ENCODE results near the gene MOB3B. TPM values are rescaled to one million over a fixed set of nuclear protein-coding genes. Genes with fewer than 3 reads are reported as not detected.

MOB3B gene
- total RNA-seq, 1 donor from 2014 or later = 3.8 TPM

DNA sequence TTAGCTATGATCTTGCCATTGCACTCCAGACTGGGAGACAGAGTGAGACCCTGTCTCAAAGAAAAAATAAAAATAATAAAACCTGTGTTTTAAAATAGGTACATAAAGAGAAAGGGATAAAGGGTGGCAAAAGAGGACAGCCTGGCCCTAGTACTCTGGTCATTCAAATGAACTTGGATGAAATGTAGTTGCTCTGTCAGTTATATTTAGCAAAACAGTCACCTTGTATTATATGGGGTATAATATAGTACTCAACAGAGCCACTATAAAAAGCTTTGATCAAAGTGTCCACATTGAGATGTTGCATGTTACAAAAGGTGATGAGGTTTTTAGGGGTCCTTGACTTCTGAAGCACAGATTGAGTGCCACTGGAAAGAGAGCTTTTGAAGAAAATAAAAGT lies 171.6 kb downstream of the MOB3B start:
- Mint-ChIP-seq H3K9me3 (ENCODE audit: low read depth) (no peaks in the 10 kb centered on the region), H3K4me3 (ENCODE audit: unreplicated experiment) (no peak overlapping the region), H3K27ac (ENCODE audit: unreplicated experiment) (no peak overlapping the region), H3K27me3 (ENCODE audit: low read depth) (no peaks in the 10 kb centered on the region), H3K36me3 (ENCODE audit: low read depth) (peaks cover 2% of the 10 kb centered on the region), H3K4me1 (ENCODE audit: low read depth) (peaks cover 40% of the 10 kb centered on the region)
- no peak for DNase-seq (ENCODE audit: low spot score)
- TF ChIP-seq, protein P1, sequence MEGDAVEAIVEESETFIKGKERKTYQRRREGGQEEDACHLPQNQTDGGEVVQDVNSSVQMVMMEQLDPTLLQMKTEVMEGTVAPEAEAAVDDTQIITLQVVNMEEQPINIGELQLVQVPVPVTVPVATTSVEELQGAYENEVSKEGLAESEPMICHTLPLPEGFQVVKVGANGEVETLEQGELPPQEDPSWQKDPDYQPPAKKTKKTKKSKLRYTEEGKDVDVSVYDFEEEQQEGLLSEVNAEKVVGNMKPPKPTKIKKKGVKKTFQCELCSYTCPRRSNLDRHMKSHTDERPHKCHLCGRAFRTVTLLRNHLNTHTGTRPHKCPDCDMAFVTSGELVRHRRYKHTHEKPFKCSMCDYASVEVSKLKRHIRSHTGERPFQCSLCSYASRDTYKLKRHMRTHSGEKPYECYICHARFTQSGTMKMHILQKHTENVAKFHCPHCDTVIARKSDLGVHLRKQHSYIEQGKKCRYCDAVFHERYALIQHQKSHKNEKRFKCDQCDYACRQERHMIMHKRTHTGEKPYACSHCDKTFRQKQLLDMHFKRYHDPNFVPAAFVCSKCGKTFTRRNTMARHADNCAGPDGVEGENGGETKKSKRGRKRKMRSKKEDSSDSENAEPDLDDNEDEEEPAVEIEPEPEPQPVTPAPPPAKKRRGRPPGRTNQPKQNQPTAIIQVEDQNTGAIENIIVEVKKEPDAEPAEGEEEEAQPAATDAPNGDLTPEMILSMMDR (IDR thresholded peaks at IDR 0.05) = no peak

DNA sequence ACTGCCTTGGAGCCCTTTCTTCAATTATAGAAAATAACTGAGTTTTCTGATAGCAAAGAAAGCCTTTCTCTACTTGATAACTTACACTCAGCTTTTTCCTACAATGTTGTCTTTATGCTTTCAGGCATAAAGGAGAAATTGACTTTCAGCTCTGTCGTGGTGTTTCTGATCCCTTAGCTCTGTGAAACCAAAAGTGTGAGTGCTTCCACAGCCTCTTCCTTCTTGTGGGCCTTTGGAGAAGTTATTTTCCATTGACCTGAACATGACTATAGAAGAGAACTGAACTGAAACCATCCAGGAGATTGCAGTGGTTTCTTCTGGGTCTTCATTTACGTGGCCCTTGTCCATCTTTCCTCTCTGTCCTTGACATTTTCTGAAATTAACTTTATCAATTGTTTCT lies 173.2 kb downstream of the MOB3B start:
- TF ChIP-seq, protein P1 (IDR thresholded peaks at IDR 0.05) = no peak
- Mint-ChIP-seq H3K27me3 (ENCODE audit: low read depth) (no peaks in the 10 kb centered on the region), H3K27ac (ENCODE audit: unreplicated experiment) (peak overlapping the region; percentile 51), H3K9me3 (ENCODE audit: low read depth) (no peaks in the 10 kb centered on the region), H3K4me3 (ENCODE audit: unreplicated experiment) (no peak overlapping the region), H3K36me3 (ENCODE audit: low read depth) (peaks cover 2% of the 10 kb centered on the region), H3K4me1 (ENCODE audit: low read depth) (peaks cover 39% of the 10 kb centered on the region)
- no peak for DNase-seq (ENCODE audit: low spot score)

DNA sequence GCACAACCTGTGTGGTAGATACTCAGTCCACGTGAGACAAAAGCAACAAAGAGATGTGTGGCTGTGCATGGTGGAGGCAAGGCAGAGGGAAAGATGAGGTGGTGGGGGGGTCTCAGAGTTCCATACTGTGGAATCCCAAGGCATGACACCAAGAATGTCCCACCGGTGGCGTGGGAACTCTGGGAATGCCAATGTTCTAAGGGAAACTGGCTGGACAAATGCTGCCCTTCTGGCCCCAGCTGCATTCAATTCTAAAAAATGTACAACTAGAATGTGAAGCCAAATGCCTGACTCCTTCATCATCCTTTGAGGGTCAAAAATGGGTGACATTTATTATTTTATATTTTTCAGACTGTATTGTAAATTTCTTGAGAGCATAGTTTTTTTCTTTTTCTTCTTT lies 174.4 kb downstream of the MOB3B start:
- Mint-ChIP-seq H3K36me3 (ENCODE audit: low read depth) (peaks cover 2% of the 10 kb centered on the region), H3K27ac (ENCODE audit: unreplicated experiment) (peak overlapping the region; percentile 87), H3K27me3 (ENCODE audit: low read depth) (no peaks in the 10 kb centered on the region), H3K4me1 (ENCODE audit: low read depth) (peaks cover 42% of the 10 kb centered on the region), H3K4me3 (ENCODE audit: unreplicated experiment) (no peak overlapping the region), H3K9me3 (ENCODE audit: low read depth) (no peaks in the 10 kb centered on the region)
- TF ChIP-seq, protein P1 (IDR thresholded peaks at IDR 0.05) = no peak
- DNase-seq (ENCODE audit: low spot score) = no peak

DNA sequence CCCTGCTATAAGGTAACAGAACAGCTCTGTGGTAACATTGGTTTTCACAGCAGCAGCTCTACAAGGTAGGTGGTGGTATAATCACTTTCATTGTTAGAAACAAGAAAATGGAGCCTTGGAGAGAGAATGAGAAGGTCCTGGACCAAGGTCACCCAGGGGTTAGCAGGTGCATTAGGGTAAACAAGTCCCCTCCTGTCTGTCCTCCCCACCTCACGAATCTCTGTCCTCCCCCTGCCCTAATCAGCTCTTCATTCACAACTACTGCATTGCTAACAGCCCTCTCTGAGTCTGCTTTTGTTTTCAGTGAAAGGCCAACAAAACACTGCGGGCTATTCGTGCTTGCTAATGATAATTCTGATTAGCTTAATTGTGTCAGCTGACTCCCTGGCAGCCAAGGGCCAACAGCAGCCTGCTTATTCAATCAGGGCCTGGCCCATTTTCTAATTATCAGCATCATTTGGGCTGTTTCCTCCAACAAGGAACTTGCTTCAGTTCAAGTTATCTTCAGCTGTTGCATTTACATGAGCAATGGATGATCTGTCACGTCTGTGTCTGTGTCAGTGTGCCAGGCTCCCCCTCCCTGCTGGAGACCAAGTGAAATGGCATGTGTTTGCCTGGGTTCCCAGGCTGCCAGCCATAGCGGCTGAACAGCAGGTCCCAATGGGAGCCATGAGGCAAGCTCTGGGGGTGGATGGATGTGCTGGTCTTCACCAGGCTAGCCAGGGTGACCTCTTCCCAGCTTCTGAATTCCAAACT lies 176.0 kb downstream of the MOB3B start:
- no peak for DNase-seq (ENCODE audit: low spot score)
- Mint-ChIP-seq H3K27ac (ENCODE audit: unreplicated experiment) (peak overlapping the region; percentile 87), H3K4me1 (ENCODE audit: low read depth) (peaks cover 52% of the 10 kb centered on the region), H3K9me3 (ENCODE audit: low read depth) (no peaks in the 10 kb centered on the region), H3K27me3 (ENCODE audit: low read depth) (no peaks in the 10 kb centered on the region), H3K36me3 (ENCODE audit: low read depth) (peaks cover under 1% of the 10 kb centered on the region), H3K4me3 (ENCODE audit: unreplicated experiment) (no peak overlapping the region)
- TF ChIP-seq, protein P1 (IDR thresholded peaks at IDR 0.05) = peak; percentile 33

DNA sequence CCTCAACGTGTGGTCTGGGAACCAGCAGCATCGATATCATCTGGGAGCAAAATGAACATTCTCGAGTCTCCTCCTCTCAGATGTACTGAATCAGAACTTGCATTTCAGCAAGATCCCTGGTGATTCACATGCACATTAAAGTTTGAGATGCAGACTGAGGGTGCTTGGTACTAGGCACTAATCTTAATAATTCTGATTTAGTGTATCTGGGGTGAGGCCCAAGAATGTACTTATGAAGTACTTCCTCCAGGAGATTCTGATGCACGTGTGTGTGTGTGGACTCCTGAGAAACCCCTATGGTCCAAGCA lies 176.5 kb downstream of the MOB3B start:
- H3K27me3 Mint-ChIP-seq (ENCODE audit: low read depth) = no peaks in the 10 kb centered on the region
- H3K36me3 Mint-ChIP-seq (ENCODE audit: low read depth) = no peaks in the 10 kb centered on the region
- TF ChIP-seq, protein P1 (IDR thresholded peaks at IDR 0.05) = no peak
- H3K4me3 Mint-ChIP-seq (ENCODE audit: unreplicated experiment) = no peak overlapping the region
- H3K27ac Mint-ChIP-seq (ENCODE audit: unreplicated experiment) = peak overlapping the region; percentile 87
- no peak for DNase-seq (ENCODE audit: low spot score)
- no peaks in the 10 kb centered on the region for H3K9me3 Mint-ChIP-seq (ENCODE audit: low read depth)
- peaks cover 53% of the 10 kb centered on the region for H3K4me1 Mint-ChIP-seq (ENCODE audit: low read depth)

Measured in chondrocyte (in vitro differentiated cells).